Transverse colon (tissue), 3 donors: Measurements from ENCODE around the gene WDR62.

ENCODE experiments used
- CTCF ChIP-seq, 5 experiments: fragments of 200-600 bp in 3 of 5; fragments of 450-650 bp in 2 of 5; sonication (generic) in 3 of 5; IDR thresholded peaks; 1 replicate in 2 of 5; 2 replicates in 3 of 5; pipeline ENCODE4 v1.5.1; 2016 to 2017; ENCODE audit warnings: antibody characterized with exemption in 5 of 5, inconsistent platforms in 3 of 5, mild to moderate bottlenecking in 2 of 5, moderate library complexity in 1 of 5
- EP300 ChIP-seq: sonication (generic); formaldehyde crosslinking; IDR thresholded peaks from one replicate; pipeline ENCODE4 v1.6.1; 2017; ENCODE audit warnings: antibody characterized with exemption, low read depth

- TF ChIP-seq EP300 (no peak), CTCF (IDR thresholded peaks at IDR 0.05) (peak; percentile 17 to 39 (median 30))
Observed at GRCh38 chr19:36060430-36060829, 5.7 kb downstream of the WDR62 start.
